DOHH2 (cell line): Measurements from ENCODE around the gene PPP2R5B.

Experiments
- CTCF ChIP-seq: fragments of 200-600 bp; sonication (generic); IDR thresholded peaks from one replicate; pipeline ENCODE4 v1.5.1; 2014; ENCODE audit warnings: antibody characterized with exemption, mild to moderate bottlenecking, low read depth, low read length; ENCODE audit not compliant: poor library complexity, severe bottlenecking
- EZH2phosphoT487 ChIP-seq: fragments of 200-600 bp; sonication (generic); IDR thresholded peaks from 2 replicates; pipeline ENCODE4 v1.6.1; 2017; ENCODE audit warnings: borderline replicate concordance, mild to moderate bottlenecking, antibody characterized with exemption, low read length, moderate library complexity, mixed read lengths

- TF ChIP-seq CTCF (no peak), EZH2phosphoT487 (no peak)
Observed at GRCh38 chr11:64876229-64876750, 48.2 kb upstream of the PPP2R5B start.
